Central memory CD4-positive, alpha-beta T cell (primary cell): Measurements from ENCODE around the gene KCNMA1.
"Not testable (repeated sequence)": the region's sequence is repeated elsewhere in the genome, so short reads cannot be mapped to it uniquely, and the experiment has no call there.

ENCODE experiments used
- DNase-seq: peaks from one replicate; pipeline ENCODE4 v3.0.0; 2022

Gene KCNMA1

GRCh38 chr10:77602913-77603533 is 34.6 kb downstream of the KCNMA1 start:
- no peak for DNase-seq

- no peak for DNase-seq
Observed at GRCh38 chr10:77602231-77602912, 35.2 kb downstream of the KCNMA1 start.

- DNase-seq = no peak
Observed at GRCh38 chr10:77601488-77601887, 36.1 kb downstream of the KCNMA1 start.

- DNase-seq = no peak
Observed at GRCh38 chr10:77600640-77601039, 37.0 kb downstream of the KCNMA1 start.

- no peak for DNase-seq
Observed at GRCh38 chr10:77599651-77600050, 38.0 kb downstream of the KCNMA1 start.

GRCh38 chr10:77598606-77599005 is 39.0 kb downstream of the KCNMA1 start:
- DNase-seq = no peak

GRCh38 chr10:77597560-77597959 is 40.0 kb downstream of the KCNMA1 start:
- DNase-seq = no peak

GRCh38 chr10:77594471-77594783 is 43.2 kb downstream of the KCNMA1 start:
- DNase-seq = no peak

- DNase-seq = no peak
Observed at GRCh38 chr10:77593771-77594470, 43.7 kb downstream of the KCNMA1 start.

GRCh38 chr10:77592946-77593636 is 44.5 kb downstream of the KCNMA1 start:
- no peak for DNase-seq

GRCh38 chr10:77592510-77592909 is 45.1 kb downstream of the KCNMA1 start:
- DNase-seq = no peak

- no peak for DNase-seq
Observed at GRCh38 chr10:77591238-77591880, 46.2 kb downstream of the KCNMA1 start.

- no peak for DNase-seq
Observed at GRCh38 chr10:77590344-77591237, 47.0 kb downstream of the KCNMA1 start.

GRCh38 chr10:77589703-77590102 is 47.9 kb downstream of the KCNMA1 start:
- DNase-seq = not testable (repeated sequence)

- DNase-seq = no peak
Observed at GRCh38 chr10:77588886-77589285, 48.7 kb downstream of the KCNMA1 start.

- no peak for DNase-seq
Observed at GRCh38 chr10:77587416-77587790, 50.2 kb downstream of the KCNMA1 start.

- DNase-seq = no peak
Observed at GRCh38 chr10:77586719-77587415, 50.7 kb downstream of the KCNMA1 start.

- DNase-seq = no peak
Observed at GRCh38 chr10:77584938-77585337, 52.7 kb downstream of the KCNMA1 start.

GRCh38 chr10:77583527-77583926 is 54.1 kb downstream of the KCNMA1 start:
- DNase-seq = no peak

GRCh38 chr10:77582710-77583115 is 54.9 kb downstream of the KCNMA1 start:
- DNase-seq = no peak

GRCh38 chr10:77581738-77582137 is 55.9 kb downstream of the KCNMA1 start:
- no peak for DNase-seq
